A549 (cell line): ENCODE results near the gene PDS5A.

ENCODE experiments used
- CBX8 ChIP-seq: fragments of 200-600 bp; sonication (generic); IDR thresholded peaks from 2 replicates; pipeline ENCODE4 v1.6.1; 2016
- EP300 ChIP-seq, 2 experiments: fragments of >200 bp; sonication (Bioruptor Twin); formaldehyde crosslinking; IDR thresholded peaks; 2 replicates in 1 of 2; 3 replicates in 1 of 2; pipeline ENCODE4 v1.6.1; 2016 to 2017
- MAX ChIP-seq: IDR thresholded peaks from 2 replicates; pipeline ENCODE4 v1.6.1; 2012
- MYC ChIP-seq: IDR thresholded peaks from 2 replicates; pipeline ENCODE4 v1.6.1; 2012; ENCODE audit warnings: mild to moderate bottlenecking, inconsistent platforms, low read length, improper control_type of control experiment, borderline replicate concordance
- NFE2L2 ChIP-seq: fragments of 150-350 bp; conservative IDR thresholded peaks from 2 replicates; pipeline ENCODE4 v1.6.1; 2014; ENCODE audit warnings: low read length
- POLR2A ChIP-seq: IDR thresholded peaks from 2 replicates; pipeline ENCODE4 v1.6.1; 2012; ENCODE audit warnings: mild to moderate bottlenecking, low read length
- SMC3 ChIP-seq: fragments of >200 bp; sonication (Bioruptor Twin); formaldehyde crosslinking; IDR thresholded peaks from 3 replicates; pipeline ENCODE4 v1.6.1; 2018; ENCODE audit warnings: inconsistent platforms
- SREBF2 ChIP-seq: fragments of 450-650 bp; IDR thresholded peaks from 2 replicates; pipeline ENCODE4 v1.6.1; 2014; ENCODE audit warnings: mild to moderate bottlenecking, moderate library complexity
- TF ChIP-seq, protein P1 (sequence below): fragments of >200 bp; sonication (Bioruptor Twin); formaldehyde crosslinking; IDR thresholded peaks from 3 replicates; pipeline ENCODE4 v1.5.1; 2016
- TF ChIP-seq, protein P2 (sequence below): IDR thresholded peaks from 2 replicates; pipeline ENCODE4 v1.6.1; 2012; ENCODE audit warnings: low read depth, borderline replicate concordance
- TF ChIP-seq, protein P3 (sequence below): fragments of 200-600 bp; sonication (generic); IDR thresholded peaks from 2 replicates; pipeline ENCODE4 v1.6.1; 2016; ENCODE audit warnings: antibody characterized with exemption, mild to moderate bottlenecking, moderate library complexity

GRCh38 chr4:39855909-39856512, 121.7 kb downstream of the PDS5A start:
- TF ChIP-seq, protein P1, sequence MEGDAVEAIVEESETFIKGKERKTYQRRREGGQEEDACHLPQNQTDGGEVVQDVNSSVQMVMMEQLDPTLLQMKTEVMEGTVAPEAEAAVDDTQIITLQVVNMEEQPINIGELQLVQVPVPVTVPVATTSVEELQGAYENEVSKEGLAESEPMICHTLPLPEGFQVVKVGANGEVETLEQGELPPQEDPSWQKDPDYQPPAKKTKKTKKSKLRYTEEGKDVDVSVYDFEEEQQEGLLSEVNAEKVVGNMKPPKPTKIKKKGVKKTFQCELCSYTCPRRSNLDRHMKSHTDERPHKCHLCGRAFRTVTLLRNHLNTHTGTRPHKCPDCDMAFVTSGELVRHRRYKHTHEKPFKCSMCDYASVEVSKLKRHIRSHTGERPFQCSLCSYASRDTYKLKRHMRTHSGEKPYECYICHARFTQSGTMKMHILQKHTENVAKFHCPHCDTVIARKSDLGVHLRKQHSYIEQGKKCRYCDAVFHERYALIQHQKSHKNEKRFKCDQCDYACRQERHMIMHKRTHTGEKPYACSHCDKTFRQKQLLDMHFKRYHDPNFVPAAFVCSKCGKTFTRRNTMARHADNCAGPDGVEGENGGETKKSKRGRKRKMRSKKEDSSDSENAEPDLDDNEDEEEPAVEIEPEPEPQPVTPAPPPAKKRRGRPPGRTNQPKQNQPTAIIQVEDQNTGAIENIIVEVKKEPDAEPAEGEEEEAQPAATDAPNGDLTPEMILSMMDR: no peak
- TF ChIP-seq CBX8 (no peak), POLR2A (no peak), SREBF2 (no peak), SMC3 (no peak), EP300 (IDR thresholded peaks at IDR 0.05) (no peak), MAX (no peak), MYC (no peak), NFE2L2 (no peak)
- TF ChIP-seq, protein P2, sequence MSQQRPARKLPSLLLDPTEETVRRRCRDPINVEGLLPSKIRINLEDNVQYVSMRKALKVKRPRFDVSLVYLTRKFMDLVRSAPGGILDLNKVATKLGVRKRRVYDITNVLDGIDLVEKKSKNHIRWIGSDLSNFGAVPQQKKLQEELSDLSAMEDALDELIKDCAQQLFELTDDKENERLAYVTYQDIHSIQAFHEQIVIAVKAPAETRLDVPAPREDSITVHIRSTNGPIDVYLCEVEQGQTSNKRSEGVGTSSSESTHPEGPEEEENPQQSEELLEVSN: no peak
- TF ChIP-seq, protein P3, sequence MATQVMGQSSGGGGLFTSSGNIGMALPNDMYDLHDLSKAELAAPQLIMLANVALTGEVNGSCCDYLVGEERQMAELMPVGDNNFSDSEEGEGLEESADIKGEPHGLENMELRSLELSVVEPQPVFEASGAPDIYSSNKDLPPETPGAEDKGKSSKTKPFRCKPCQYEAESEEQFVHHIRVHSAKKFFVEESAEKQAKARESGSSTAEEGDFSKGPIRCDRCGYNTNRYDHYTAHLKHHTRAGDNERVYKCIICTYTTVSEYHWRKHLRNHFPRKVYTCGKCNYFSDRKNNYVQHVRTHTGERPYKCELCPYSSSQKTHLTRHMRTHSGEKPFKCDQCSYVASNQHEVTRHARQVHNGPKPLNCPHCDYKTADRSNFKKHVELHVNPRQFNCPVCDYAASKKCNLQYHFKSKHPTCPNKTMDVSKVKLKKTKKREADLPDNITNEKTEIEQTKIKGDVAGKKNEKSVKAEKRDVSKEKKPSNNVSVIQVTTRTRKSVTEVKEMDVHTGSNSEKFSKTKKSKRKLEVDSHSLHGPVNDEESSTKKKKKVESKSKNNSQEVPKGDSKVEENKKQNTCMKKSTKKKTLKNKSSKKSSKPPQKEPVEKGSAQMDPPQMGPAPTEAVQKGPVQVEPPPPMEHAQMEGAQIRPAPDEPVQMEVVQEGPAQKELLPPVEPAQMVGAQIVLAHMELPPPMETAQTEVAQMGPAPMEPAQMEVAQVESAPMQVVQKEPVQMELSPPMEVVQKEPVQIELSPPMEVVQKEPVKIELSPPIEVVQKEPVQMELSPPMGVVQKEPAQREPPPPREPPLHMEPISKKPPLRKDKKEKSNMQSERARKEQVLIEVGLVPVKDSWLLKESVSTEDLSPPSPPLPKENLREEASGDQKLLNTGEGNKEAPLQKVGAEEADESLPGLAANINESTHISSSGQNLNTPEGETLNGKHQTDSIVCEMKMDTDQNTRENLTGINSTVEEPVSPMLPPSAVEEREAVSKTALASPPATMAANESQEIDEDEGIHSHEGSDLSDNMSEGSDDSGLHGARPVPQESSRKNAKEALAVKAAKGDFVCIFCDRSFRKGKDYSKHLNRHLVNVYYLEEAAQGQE: no peak
